HK-2 (cell line): ENCODE data around the gene FOXD4.
"Not testable (repeated sequence)": the region's sequence is repeated elsewhere in the genome, so short reads cannot be mapped to it uniquely, and the experiment has no call there.

Source experiments
- DNase-seq: peaks from one replicate; pipeline ENCODE4 v3.0.0-alpha.2; 2018; ENCODE audit not compliant: unreplicated experiment

Gene FOXD4

GRCh38 chr9:93909-94308 is 24.3 kb downstream of the FOXD4 start:
- DNase-seq = not testable (repeated sequence)

GRCh38 chr9:90851-91250 is 27.4 kb downstream of the FOXD4 start:
- DNase-seq = not testable (repeated sequence)

- DNase-seq = not testable (repeated sequence)
Observed at GRCh38 chr9:88396-89037, 29.7 kb downstream of the FOXD4 start.

GRCh38 chr9:87860-88259 is 30.4 kb downstream of the FOXD4 start:
- not testable (repeated sequence) for DNase-seq

GRCh38 chr9:87105-87504 is 31.1 kb downstream of the FOXD4 start:
- DNase-seq = not testable (repeated sequence)

GRCh38 chr9:86697-87096 is 31.5 kb downstream of the FOXD4 start:
- DNase-seq = not testable (repeated sequence)

GRCh38 chr9:82932-83689 is 35.1 kb downstream of the FOXD4 start:
- DNase-seq = not testable (repeated sequence)

GRCh38 chr9:78333-78732 is 39.9 kb downstream of the FOXD4 start:
- DNase-seq = not testable (repeated sequence)

GRCh38 chr9:76389-76788 is 41.8 kb downstream of the FOXD4 start:
- not testable (repeated sequence) for DNase-seq

GRCh38 chr9:73900-74525 is 44.2 kb downstream of the FOXD4 start:
- DNase-seq = not testable (repeated sequence)

- not testable (repeated sequence) for DNase-seq
Observed at GRCh38 chr9:73076-73899, 44.9 kb downstream of the FOXD4 start.
